ENCODE data around the gene CNBD2.

DNA sequence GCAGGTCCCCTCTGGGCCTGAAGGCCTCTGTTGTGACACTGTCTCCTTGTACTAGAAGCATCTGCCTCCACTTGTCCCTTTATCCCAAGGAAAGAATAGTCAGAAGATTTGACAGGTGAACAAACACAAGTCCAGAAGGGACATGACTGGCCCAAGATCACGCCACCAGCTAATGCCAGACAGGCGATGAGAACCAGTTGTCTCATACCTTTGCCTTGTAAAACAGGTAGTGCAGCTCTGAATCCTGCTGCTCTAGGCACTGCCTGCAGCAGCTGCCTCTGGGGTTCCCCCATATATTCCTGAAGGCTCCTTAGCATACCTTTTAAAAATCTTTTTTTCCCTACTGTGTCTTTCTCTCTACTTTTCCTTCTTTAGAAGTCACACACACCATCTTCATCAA is 39.1 kb upstream of the CNBD2 start:
- no peak for TF ChIP-seq CTCF (IDR thresholded peaks at IDR 0.05)
- TF ChIP-seq EZH2 (IDR thresholded peaks at IDR 0.05), result no peak
- no peak for TF ChIP-seq EZH2phosphoT487 (IDR thresholded peaks at IDR 0.05)
